RWPE2 (cell line): Measurements from ENCODE around the gene CAPN9.

ENCODE experiments used
- ATAC-seq: fragments of 200-7000 bp; cut with Tn5 transposase; 3 replicates; pipeline ENCODE4 v1.9.1; 2021; ENCODE audit warnings: low read depth
- DNase-seq: peaks from one replicate; pipeline ENCODE4 v3.0.0-alpha.2; 2020; ENCODE audit warnings: low spot score
- H3K27ac ChIP-seq: fragments of 450-650 bp; 2 replicates; pipeline ENCODE4 v1.5.1; 2017; ENCODE audit warnings: mild to moderate bottlenecking; ENCODE audit not compliant: poor library complexity, severe bottlenecking
- H3K27me3 ChIP-seq: fragments of 250-450 bp; sonication (Bioruptor Pico); 2 replicates; pipeline ENCODE4 v1.5.1; 2021; ENCODE audit warnings: mild to moderate bottlenecking, moderate library complexity; ENCODE audit not compliant: insufficient read depth, poor library complexity, severe bottlenecking
- H3K36me3 ChIP-seq: fragments of 250-450 bp; sonication (Bioruptor Pico); 2 replicates; pipeline ENCODE4 v1.5.1; 2020; ENCODE audit warnings: low read depth, mild to moderate bottlenecking, moderate library complexity
- H3K4me1 ChIP-seq: fragments of 250-450 bp; sonication (Bioruptor Pico); 2 replicates; pipeline ENCODE4 v1.5.1; 2021; ENCODE audit warnings: mild to moderate bottlenecking, moderate library complexity; ENCODE audit not compliant: insufficient read depth, poor library complexity, severe bottlenecking
- H3K4me3 ChIP-seq: fragments of 250-450 bp; sonication (Bioruptor Pico); 2 replicates; pipeline ENCODE4 v1.5.1; 2021; ENCODE audit warnings: mild to moderate bottlenecking, moderate library complexity; ENCODE audit not compliant: severe bottlenecking
- H3K9me3 ChIP-seq: fragments of 250-450 bp; sonication (Bioruptor Pico); 2 replicates; pipeline ENCODE4 v1.5.1; 2021; ENCODE audit warnings: mild to moderate bottlenecking, moderate library complexity; ENCODE audit not compliant: severe bottlenecking
- CTCF ChIP-seq: fragments of 450-650 bp; IDR thresholded peaks from one replicate; pipeline ENCODE4 v1.5.1; 2017; ENCODE audit warnings: mild to moderate bottlenecking, moderate library complexity; ENCODE audit not compliant: poor library complexity, severe bottlenecking

The CAPN9 gene

GRCh38 chr1:230739564-230740290 is 7.5 kb upstream of the CAPN9 start:
- Histone ChIP-seq H3K27ac (no peak overlapping the region), H3K4me1 (no peaks in the 10 kb centered on the region), H3K4me3 (no peak overlapping the region), H3K9me3 (no peaks in the 10 kb centered on the region), H3K36me3 (no peaks in the 10 kb centered on the region), H3K27me3 (no peaks in the 10 kb centered on the region)
- no peak for TF ChIP-seq CTCF
- DNase-seq (no peak), ATAC-seq (no peak)

GRCh38 chr1:230743899-230744298 is 3.3 kb upstream of the CAPN9 start:
- Histone ChIP-seq H3K36me3 (no peaks in the 10 kb centered on the region), H3K27ac (no peak overlapping the region), H3K9me3 (no peaks in the 10 kb centered on the region), H3K4me3 (no peak overlapping the region), H3K27me3 (no peaks in the 10 kb centered on the region), H3K4me1 (no peaks in the 10 kb centered on the region)
- DNase-seq (no peak), ATAC-seq (no peak)
- no peak for TF ChIP-seq CTCF

GRCh38 chr1:230744382-230744781 is 2.8 kb upstream of the CAPN9 start:
- Histone ChIP-seq H3K4me1 (no peaks in the 10 kb centered on the region), H3K36me3 (no peaks in the 10 kb centered on the region), H3K4me3 (no peak overlapping the region), H3K27ac (no peak overlapping the region), H3K9me3 (no peaks in the 10 kb centered on the region), H3K27me3 (no peaks in the 10 kb centered on the region)
- ATAC-seq = no peak
- TF ChIP-seq CTCF = no peak
- no peak for DNase-seq

- ATAC-seq = no peak
- Histone ChIP-seq H3K4me1 (no peaks in the 10 kb centered on the region), H3K27me3 (no peaks in the 10 kb centered on the region), H3K36me3 (no peaks in the 10 kb centered on the region), H3K4me3 (no peak overlapping the region), H3K9me3 (no peaks in the 10 kb centered on the region), H3K27ac (no peak overlapping the region)
- TF ChIP-seq CTCF = no peak
- DNase-seq = no peak
Measured at GRCh38 chr1:230745071-230745470, 2.1 kb upstream of the CAPN9 start.

- no peaks in the 10 kb centered on the region for H3K27me3 ChIP-seq
- H3K27ac ChIP-seq = no peak overlapping the region
- H3K9me3 ChIP-seq = no peaks in the 10 kb centered on the region
- DNase-seq = no peak
- no peak for TF ChIP-seq CTCF
- ATAC-seq = no peak
- no peak overlapping the region for H3K4me3 ChIP-seq
- H3K36me3 ChIP-seq = no peaks in the 10 kb centered on the region
- H3K4me1 ChIP-seq = peaks cover 3% of the 10 kb centered on the region
Measured at GRCh38 chr1:230746617-230747016, 571 bp upstream of the CAPN9 start.
